NT2/D1 (cell line): ENCODE results near the gene CMTM1.

ENCODE experiments used
- SUZ12 ChIP-seq: IDR thresholded peaks from 2 replicates; pipeline ENCODE4 v1.6.1; 2011; ENCODE audit not compliant: insufficient read length, insufficient read depth; ENCODE audit errors: extremely low read depth
- YY1 ChIP-seq: IDR thresholded peaks from 2 replicates; pipeline ENCODE4 v1.6.1; 2011; ENCODE audit not compliant: insufficient read length, insufficient read depth
- ZNF274 ChIP-seq: IDR thresholded peaks from 2 replicates; pipeline ENCODE4 v1.6.1; 2011; ENCODE audit warnings: mild to moderate bottlenecking, low read depth, low read length

- TF ChIP-seq SUZ12 (no peak), ZNF274 (no peak), YY1 (no peak)
Observed at GRCh38 chr16:66554021-66554420, 12.2 kb upstream of the CMTM1 start.
